ENCODE results near the gene DSG2.

- TF ChIP-seq CTCF (IDR thresholded peaks at IDR 0.05; ENCODE audit: poor library complexity, severe bottlenecking): no peak
- no peak for TF ChIP-seq EP300 (conservative IDR thresholded peaks at IDR 0.05; ENCODE audit: poor library complexity, severe bottlenecking)
- TF ChIP-seq TAF1 (IDR thresholded peaks at IDR 0.05; ENCODE audit: low read depth): no peak
- no peak for TF ChIP-seq POLR2AphosphoS5 (IDR thresholded peaks at IDR 0.05)
- no peak for TF ChIP-seq EZH2 (IDR thresholded peaks at IDR 0.05; ENCODE audit: borderline replicate concordance, insufficient read depth, low read length, poor library complexity, severe bottlenecking)
- no peak for TF ChIP-seq MXI1 (conservative IDR thresholded peaks at IDR 0.05; ENCODE audit: poor library complexity, severe bottlenecking)
- TF ChIP-seq SMC3 (conservative IDR thresholded peaks at IDR 0.05; ENCODE audit: poor library complexity): no peak
Measured at GRCh38 chr18:31500051-31500688, 2.2 kb downstream of the DSG2 start.
